Common myeloid progenitor, CD34-positive (primary cell): Measurements from ENCODE around the gene CD63.

Source experiments
- CTCF ChIA-PET: fragments of 350-600 bp; sonication (Branson Sonifier 250); formaldehyde crosslinking; loops from one replicate; lab custom pipeline; 2021; ENCODE audit warnings: antibody characterized with exemption; lab: Charles Lee
- POLR2A ChIA-PET: fragments of 350-600 bp; sonication (Branson Sonifier 250); formaldehyde crosslinking; loops from one replicate; lab custom pipeline; 2021; ENCODE audit warnings: antibody characterized with exemption; lab: Charles Lee
- DNase-seq, 3 donors: peaks; one replicate each; pipeline versions ENCODE4 v3.0.0 to v3.0.0-alpha.2; 2013
- H3K27ac ChIP-seq, 2 experiments: 1 replicate in 1 of 2; 2 replicates in 1 of 2; pipeline ENCODE4 v1.7.0; 2013; ENCODE audit warnings: inconsistent platforms in 2 of 2, low read length in 2 of 2, mild to moderate bottlenecking in 2 of 2, low read depth in 1 of 2, moderate library complexity in 1 of 2; ENCODE audit not compliant: severe bottlenecking in 2 of 2, insufficient read depth in 1 of 2, poor library complexity in 1 of 2
- H3K27me3 ChIP-seq, 5 experiments: replicated peaks in 2 of 5; 1 replicate in 3 of 5; 2 replicates in 2 of 5; pipeline versions ENCODE4 v1.6.1 to v1.7.0; 2013; ENCODE audit warnings: low read length in 4 of 5, mild to moderate bottlenecking in 2 of 5, moderate library complexity in 2 of 5, inconsistent platforms in 1 of 5; ENCODE audit not compliant: insufficient read depth in 5 of 5, control insufficient read depth in 4 of 5
- H3K36me3 ChIP-seq, 4 experiments: 1 replicate in 2 of 4; 2 replicates in 2 of 4; pipeline versions ENCODE4 v1.6.1 to v1.7.0; 2013; ENCODE audit warnings: low read length in 3 of 4, control low read depth in 1 of 4, mild to moderate bottlenecking in 1 of 4; ENCODE audit not compliant: control insufficient read depth in 4 of 4, insufficient read depth in 4 of 4
- H3K4me1 ChIP-seq, 4 experiments: 1 replicate in 3 of 4; 2 replicates in 1 of 4; pipeline versions ENCODE4 v1.6.1 to v1.7.1; 2013; ENCODE audit warnings: low read length in 3 of 4, mild to moderate bottlenecking in 3 of 4, control low read depth in 1 of 4, inconsistent platforms in 1 of 4, moderate library complexity in 1 of 4; ENCODE audit not compliant: control insufficient read depth in 4 of 4, insufficient read depth in 4 of 4; ENCODE audit errors: control extremely low read depth in 1 of 4
- H3K4me3 ChIP-seq, 7 experiments: 1 replicate in 4 of 7; 2 replicates in 3 of 7; pipeline versions ENCODE4 v1.5.1 to v1.7.0; 2013; ENCODE audit warnings: mild to moderate bottlenecking in 7 of 7, low read length in 6 of 7, moderate library complexity in 6 of 7, inconsistent platforms in 2 of 7, low read depth in 2 of 7, control low read depth in 1 of 7; ENCODE audit not compliant: insufficient read depth in 4 of 7, control insufficient read depth in 1 of 7; ENCODE audit errors: extremely low read depth in 1 of 7
- H3K9me3 ChIP-seq, 5 experiments: 1 replicate in 4 of 5; 2 replicates in 1 of 5; pipeline versions ENCODE4 v1.6.1 to v1.7.1; 2013; ENCODE audit warnings: low read length in 4 of 5, mild to moderate bottlenecking in 2 of 5, inconsistent platforms in 1 of 5, low read depth in 1 of 5, moderate library complexity in 1 of 5; ENCODE audit not compliant: control insufficient read depth in 4 of 5, insufficient read depth in 2 of 5; ENCODE audit errors: control extremely low read depth in 1 of 5
- WGBS: methylation state at CpG from one replicate; pipeline ENCODE4 v1.1.5; 2013; ENCODE audit not compliant: insufficient coverage; 5-methylcytosine and 5-hydroxymethylcytosine counted together

CD63 gene

GRCh38 chr12:55683676-55684075, 45.1 kb downstream of the CD63 start:
- Histone ChIP-seq H3K36me3 (no peaks in the 10 kb centered on the region), H3K9me3 (no peaks in the 10 kb centered on the region), H3K27ac (no peak overlapping the region), H3K27me3 (no peaks in the 10 kb centered on the region), H3K4me1 (peaks cover 0 to 18% (median 16%) of the 10 kb centered on the region in 4 experiments), H3K4me3 (no peak overlapping the region)
- no peak for DNase-seq
- ChIA-PET POLR2A (no interaction called here), CTCF (interaction anchor here (0.5 to 1.3 kb wide), 2 partner anchors 10 to 12 kb away, joined by 3 read pairs; no protein-coding TSS in a partner anchor)
- WGBS = 93% methylated on average over 7 of the region's 7 CpGs

- peak in 2 of 3 donors; percentile 13 to 23 for DNase-seq
- Histone ChIP-seq H3K27ac (no peak overlapping the region), H3K4me1 (peaks cover 0 to 18% (median 16%) of the 10 kb centered on the region in 4 experiments), H3K9me3 (no peaks in the 10 kb centered on the region), H3K36me3 (no peaks in the 10 kb centered on the region), H3K27me3 (no peaks in the 10 kb centered on the region), H3K4me3 (peak overlapping the region in 3 of 7 experiments; percentile 55 to 76 (median 69))
- CTCF ChIA-PET = interaction anchor here (0.6 to 2.3 kb wide), 13 partner anchors 9 to 274 kb away, joined by 3 to 11 read pairs (median 5); partner anchors contain the start of genes BLOC1S1 and RDH5
- WGBS = 77% methylated on average over 9 of the region's 13 CpGs
- POLR2A ChIA-PET = no interaction called here
Observed at GRCh38 chr12:55682087-55682796, 46.6 kb downstream of the CD63 start.

GRCh38 chr12:55681142-55682077, 47.4 kb downstream of the CD63 start:
- no peak overlapping the region for H3K27ac ChIP-seq
- no peaks in the 10 kb centered on the region for H3K36me3 ChIP-seq
- H3K27me3 ChIP-seq = no peaks in the 10 kb centered on the region
- 17% methylated on average over 14 of the region's 17 CpGs for WGBS
- no peaks in the 10 kb centered on the region for H3K9me3 ChIP-seq
- peak; percentile 62 to 71 (median 63) for DNase-seq
- peak overlapping the region; percentile 11 to 76 (median 47) for H3K4me3 ChIP-seq
- POLR2A ChIA-PET = no interaction called here
- CTCF ChIA-PET = interaction anchor here (0.8 to 2.3 kb wide), 13 partner anchors 8 to 144 kb away, joined by 3 to 11 read pairs (median 5); partner anchors contain the start of genes BLOC1S1 and RDH5
- H3K4me1 ChIP-seq = peaks cover 0 to 20% (median 16%) of the 10 kb centered on the region in 4 experiments

GRCh38 chr12:55679691-55680090, 49.1 kb downstream of the CD63 start:
- WGBS = 96% methylated on average over 5 of the region's 5 CpGs
- Histone ChIP-seq H3K4me1 (peaks cover 0 to 18% (median 16%) of the 10 kb centered on the region in 4 experiments), H3K9me3 (no peaks in the 10 kb centered on the region), H3K27me3 (no peaks in the 10 kb centered on the region), H3K4me3 (no peak overlapping the region), H3K27ac (no peak overlapping the region), H3K36me3 (no peaks in the 10 kb centered on the region)
- no peak for DNase-seq
- POLR2A ChIA-PET = no interaction called here
- CTCF ChIA-PET = no interaction called here

GRCh38 chr12:55676707-55677106, 52.1 kb downstream of the CD63 start:
- Histone ChIP-seq H3K4me3 (no peak overlapping the region), H3K4me1 (peaks cover 0 to 15% (median 10%) of the 10 kb centered on the region in 4 experiments), H3K9me3 (no peaks in the 10 kb centered on the region), H3K36me3 (no peaks in the 10 kb centered on the region), H3K27me3 (no peaks in the 10 kb centered on the region), H3K27ac (no peak overlapping the region)
- no peak for DNase-seq
- 66% methylated on average over 4 of the region's 6 CpGs for WGBS
- POLR2A ChIA-PET = no interaction called here
- CTCF ChIA-PET = interaction anchor here (1.6 kb wide), 1 partner anchor 10 kb away, joined by 3 read pairs; no protein-coding TSS in a partner anchor

- H3K4me1 ChIP-seq = peaks cover 0 to 7% (median under 1%) of the 10 kb centered on the region in 4 experiments
- H3K36me3 ChIP-seq = no peaks in the 10 kb centered on the region
- ChIA-PET POLR2A (no interaction called here), CTCF (interaction anchor here (1.5 to 1.6 kb wide), 2 partner anchors 11 to 21 kb away, joined by 3 read pairs; no protein-coding TSS in a partner anchor)
- no peak for DNase-seq
- no peaks in the 10 kb centered on the region for H3K27me3 ChIP-seq
- H3K4me3 ChIP-seq = no peak overlapping the region
- WGBS = 94% methylated on average over 8 of the region's 8 CpGs
- no peak overlapping the region for H3K27ac ChIP-seq
- no peaks in the 10 kb centered on the region for H3K9me3 ChIP-seq
Observed at GRCh38 chr12:55675666-55676065, 53.1 kb downstream of the CD63 start.
